Fibroblast of skin of back (primary cell): ENCODE data around the gene PRR22. TPM values are rescaled to one million over a fixed set of nuclear protein-coding genes. Genes with fewer than 3 reads are reported as not detected.

Experiments
- DNase-seq: peaks from one replicate; pipeline ENCODE4 v3.0.0-alpha.2; 2013
- polyA plus RNA-seq, 2 experiments: library from polyadenylated mRNA; unstranded; fragments of 120-200 nt; gene quantifications; one replicate each; pipeline ENCODE4 v1.2.1, GENCODE V29; 2013; ENCODE audit not compliant: insufficient read length in 2 of 2

PRR22 gene
- 1.3 TPM for polyA plus RNA-seq (2013, experiment 1 of 2; ENCODE audit: insufficient read length)
- polyA plus RNA-seq (2013, experiment 2 of 2; ENCODE audit: insufficient read length) = 0.40 TPM

DNA sequence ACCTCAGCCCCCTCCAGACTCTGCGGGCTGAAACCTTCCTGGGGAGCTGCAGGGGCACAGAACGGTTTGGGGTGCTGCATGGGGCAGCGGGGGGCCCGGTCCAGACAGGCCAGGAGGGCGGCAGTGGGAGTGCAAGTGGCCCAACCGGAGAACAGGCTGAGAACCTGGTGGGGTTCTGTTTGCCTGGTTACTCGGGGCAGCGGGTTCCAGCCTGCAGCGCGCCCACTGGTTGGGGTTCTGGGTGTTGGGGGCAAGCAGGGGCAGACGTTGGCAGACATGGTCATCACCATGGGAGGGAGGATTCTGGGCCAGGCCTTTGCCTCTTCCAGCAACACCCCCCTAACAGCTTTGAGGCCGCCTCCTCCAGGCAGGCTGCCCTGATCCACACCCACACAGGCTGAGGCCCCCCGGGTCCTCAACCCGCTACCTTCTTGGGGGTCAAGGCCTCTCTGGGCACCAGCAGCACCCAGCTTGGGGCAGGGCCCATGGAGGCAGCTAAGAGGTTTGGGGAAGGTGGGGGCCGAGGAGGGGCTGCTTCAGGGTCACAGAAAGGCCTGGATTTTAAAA is at the start of gene PRR22:
TSS of gene PRR22 (minus strand) at position 166 of the 567 bp plus-strand sequence. CDS start at position 80, 86 bp downstream.
- DNase-seq = no peak

DNA sequence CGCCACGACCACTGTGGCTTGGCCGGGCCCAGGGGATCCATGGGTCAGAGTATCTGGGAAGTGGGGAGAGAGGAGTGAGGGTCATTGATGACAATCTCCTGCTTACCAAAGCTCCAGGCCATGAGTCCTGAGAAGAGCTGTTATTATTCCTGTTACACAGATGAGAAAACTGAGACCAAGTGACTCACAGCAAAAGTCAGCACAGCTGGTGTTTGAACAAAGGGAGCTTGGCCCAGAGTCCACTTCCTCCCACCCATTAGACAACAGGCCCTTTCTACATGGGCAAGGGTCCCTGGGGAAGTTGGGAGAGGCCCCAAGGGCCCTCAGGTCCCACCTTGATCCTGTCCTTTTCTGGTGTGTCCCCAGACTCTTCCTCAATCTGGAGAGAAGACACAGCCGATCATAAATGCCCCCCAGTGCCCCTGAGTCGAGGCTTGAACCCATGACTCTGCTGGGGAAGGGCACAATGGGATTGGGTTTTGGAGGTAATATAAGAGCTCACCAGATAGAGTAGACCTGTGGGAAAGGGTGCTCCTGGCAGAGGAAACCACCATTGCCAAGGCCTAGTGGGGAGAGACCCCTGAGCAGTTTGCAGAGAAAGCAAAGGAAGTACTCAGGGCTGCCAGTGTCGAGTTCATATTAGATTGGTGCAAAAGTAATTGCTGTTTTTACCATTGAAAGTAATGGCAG is 48.1 kb upstream of the PRR22 start:
- no peak for DNase-seq

GRCh38 chr19:5832061-5832460 is 47.5 kb upstream of the PRR22 start:
- DNase-seq = no peak

- DNase-seq = no peak
Observed at GRCh38 chr19:5831159-5831558, 46.6 kb upstream of the PRR22 start.

- DNase-seq = no peak
Observed at GRCh38 chr19:5829567-5830310, 45.2 kb upstream of the PRR22 start.

GRCh38 chr19:5828661-5829566 is 44.4 kb upstream of the PRR22 start:
- DNase-seq = no peak

- peak; percentile 73 for DNase-seq
Observed at GRCh38 chr19:5827891-5828660, 43.5 kb upstream of the PRR22 start.

GRCh38 chr19:5827342-5827890 is 42.9 kb upstream of the PRR22 start:
- DNase-seq = no peak

- DNase-seq = peak; percentile 20
Observed at GRCh38 chr19:5826531-5827341, 42.2 kb upstream of the PRR22 start.

- DNase-seq = no peak
Observed at GRCh38 chr19:5825178-5825577, 40.6 kb upstream of the PRR22 start.

GRCh38 chr19:5824751-5825150 is 40.2 kb upstream of the PRR22 start:
- DNase-seq = no peak

- DNase-seq = no peak
Observed at GRCh38 chr19:5823579-5824281, 39.2 kb upstream of the PRR22 start.

DNA sequence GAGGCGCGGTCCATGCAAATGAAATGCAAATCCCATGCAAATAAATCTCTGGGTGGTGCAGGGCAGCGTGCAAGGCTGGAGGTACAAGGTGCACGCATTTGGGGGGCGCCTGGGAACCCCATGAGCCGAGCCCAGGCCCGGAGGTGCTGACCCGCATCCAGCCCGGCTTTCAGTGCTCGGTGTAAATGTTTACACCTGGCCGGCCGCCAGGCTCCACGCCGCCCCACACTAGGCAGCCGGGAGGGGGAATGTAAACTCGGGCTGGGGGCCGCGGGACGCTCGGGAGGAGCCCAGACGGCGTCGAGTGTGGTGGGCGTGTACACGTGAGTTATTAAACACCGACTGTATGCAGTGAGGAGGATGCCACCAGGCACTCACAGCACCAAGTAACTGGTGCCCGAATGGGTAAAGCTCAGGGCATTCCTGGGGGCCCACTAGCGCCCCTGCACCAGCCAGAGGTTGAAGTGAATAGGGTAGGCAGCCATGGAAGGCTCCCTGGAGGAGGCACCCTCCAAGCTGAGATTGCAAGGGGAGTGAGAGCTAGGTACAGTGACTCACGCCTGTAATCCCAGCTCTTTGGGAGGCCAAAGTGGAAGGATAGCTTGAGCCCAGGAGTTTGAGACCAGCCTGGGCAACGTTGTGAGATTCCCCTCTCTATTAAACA is 37.8 kb upstream of the PRR22 start:
- no peak for DNase-seq

DNA sequence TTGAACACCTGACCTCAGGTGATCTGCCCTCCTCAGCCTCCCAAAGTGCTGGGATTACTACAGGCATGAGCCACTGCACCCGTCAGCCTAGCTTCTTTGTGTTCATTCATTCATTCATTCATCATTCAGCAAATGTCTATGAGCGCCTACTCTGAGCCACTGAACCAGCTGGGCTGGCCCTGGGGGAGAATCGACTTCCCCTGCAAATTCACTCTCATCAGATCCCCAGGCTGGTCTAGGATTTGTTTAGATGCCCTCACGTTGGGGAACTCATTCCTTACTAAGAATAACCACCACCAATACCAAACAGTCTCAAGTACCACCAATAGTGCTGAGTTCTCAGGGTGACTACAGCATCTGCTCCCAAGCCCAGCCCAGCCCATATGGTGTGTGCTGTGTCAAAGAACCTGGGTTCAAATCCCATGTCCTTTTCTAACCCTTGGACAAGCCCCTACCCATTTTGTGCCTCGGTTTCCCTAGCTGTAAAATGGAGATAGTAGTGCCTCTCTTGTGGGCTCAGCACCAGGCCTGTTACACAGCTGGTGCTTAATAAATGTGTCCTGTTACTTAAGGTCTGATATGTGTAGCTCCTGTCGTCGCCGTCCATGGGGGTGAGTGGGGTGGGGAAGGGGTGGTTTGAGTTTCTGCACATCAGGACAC is 37.1 kb upstream of the PRR22 start:
- DNase-seq = no peak

- no peak for DNase-seq
Observed at GRCh38 chr19:5820785-5821184, 36.2 kb upstream of the PRR22 start.

DNA sequence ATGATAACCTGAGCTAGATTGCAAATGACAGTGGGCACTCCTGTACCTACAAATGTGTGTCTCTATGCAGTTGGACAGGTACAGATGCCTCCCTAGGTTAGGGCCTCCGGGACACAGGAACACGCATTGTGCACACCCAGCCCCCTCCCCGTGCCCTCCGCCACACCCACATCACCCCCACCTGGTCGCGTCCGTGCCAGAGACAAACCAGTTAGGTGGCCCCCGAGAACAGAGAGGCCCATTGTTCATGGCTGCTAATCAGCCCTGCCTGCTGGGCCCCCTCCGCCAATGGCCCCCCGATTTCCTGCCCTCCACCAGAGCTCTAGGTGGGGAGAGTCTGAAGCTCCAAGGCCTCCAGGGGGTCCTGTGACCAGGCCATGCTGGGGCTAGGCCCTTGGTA is 34.0 kb upstream of the PRR22 start:
- no peak for DNase-seq

DNA sequence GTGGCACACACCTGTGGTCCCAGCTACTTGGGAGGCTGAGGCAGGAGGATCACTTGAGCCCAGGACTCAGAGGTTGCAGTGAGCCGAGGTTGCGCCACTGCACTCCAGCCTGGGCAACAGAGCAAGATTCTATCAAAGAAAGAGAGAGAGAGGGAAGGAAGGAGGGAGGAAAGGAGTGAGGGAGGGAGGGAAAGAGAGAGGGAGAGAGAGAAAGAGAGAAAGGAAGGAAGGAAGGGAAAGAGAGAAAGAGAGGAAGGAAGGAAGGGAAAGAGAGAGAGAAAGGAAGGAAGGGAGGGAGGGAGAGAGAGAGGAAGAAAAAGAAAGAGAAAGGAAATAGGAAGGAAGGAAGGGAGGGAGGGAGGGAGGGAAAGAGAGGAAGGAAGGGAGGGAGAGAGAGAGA is 32.7 kb upstream of the PRR22 start:
- DNase-seq = no peak

DNA sequence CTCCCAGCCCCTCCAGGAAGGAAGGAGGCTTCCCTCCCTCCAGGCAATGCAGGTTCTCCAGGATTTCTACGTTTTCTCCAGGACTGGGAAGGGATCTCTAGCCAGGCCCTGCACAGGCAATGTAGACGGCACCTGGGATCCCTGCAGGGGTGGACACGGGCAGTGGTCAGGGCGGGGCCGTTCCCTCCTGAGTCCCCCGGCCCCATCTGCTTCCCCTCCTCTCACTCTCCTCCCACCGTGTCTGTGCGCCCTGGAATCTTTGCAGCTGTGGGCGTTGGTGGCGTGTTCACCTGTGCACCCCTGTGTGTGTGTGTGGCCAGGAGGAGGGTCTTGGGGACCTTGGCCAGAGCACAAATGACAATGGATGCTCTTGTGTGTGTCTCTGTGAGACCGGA is 30.3 kb upstream of the PRR22 start:
- no peak for DNase-seq
